OCI-LY3 (cell line): ENCODE results near the gene RAP1A.

ENCODE experiments used
- H2AFZ ChIP-seq: fragments of 200-600, 300-600 bp; shearing (Covaris generic); 2 replicates; pipeline ENCODE4 v1.6.0; 2014; ENCODE audit warnings: antibody characterized with exemption, low read depth, low read length
- H3K27ac ChIP-seq: fragments of 200-600, 300-600 bp; sonication (generic); 2 replicates; pipeline ENCODE4 v1.5.1; 2014; ENCODE audit warnings: mild to moderate bottlenecking, low read length, moderate library complexity, mixed read lengths
- H3K27me3 ChIP-seq: fragments of 200-600, 300-600 bp; sonication (generic); 2 replicates; pipeline ENCODE4 v1.6.1; 2014; ENCODE audit warnings: low read depth, low read length, mixed read lengths
- H3K36me3 ChIP-seq: fragments of 200-600, 300-600 bp; sonication (generic); replicated peaks from 2 replicates; pipeline ENCODE3; 2014; ENCODE audit warnings: low read depth, low read length, mixed read lengths
- H3K4me1 ChIP-seq: fragments of 300-600, 200-600 bp; sonication (generic); 2 replicates; pipeline ENCODE4 v1.6.1; 2014; ENCODE audit warnings: low read length, mixed read lengths
- H3K4me2 ChIP-seq: fragments of 200-600, 300-600 bp; sonication (generic); 2 replicates; pipeline ENCODE4 v1.6.1; 2014; ENCODE audit warnings: low read length, mixed read lengths
- H3K4me3 ChIP-seq: fragments of 300-600, 200-600 bp; sonication (generic); 2 replicates; pipeline ENCODE4 v1.5.1; 2014; ENCODE audit warnings: antibody characterized with exemption, mild to moderate bottlenecking, low read length, moderate library complexity
- H3K79me2 ChIP-seq: fragments of 300-600, 200-600 bp; shearing (Covaris generic); 2 replicates; pipeline ENCODE4 v1.6.1; 2014; ENCODE audit warnings: mild to moderate bottlenecking, low read length, mixed read lengths
- H3K9ac ChIP-seq: fragments of 300-600, 200-600 bp; shearing (Covaris generic); 2 replicates; pipeline ENCODE4 v1.6.0; 2014; ENCODE audit warnings: mild to moderate bottlenecking, low read length, moderate library complexity
- H3K9me3 ChIP-seq: fragments of 200-600, 300-600 bp; shearing (Covaris generic); 2 replicates; pipeline ENCODE4 v1.6.1; 2014; ENCODE audit warnings: low read length, mixed read lengths; ENCODE audit not compliant: insufficient read depth
- H4K20me1 ChIP-seq: fragments of 200-600, 300-600 bp; sonication (generic); 2 replicates; pipeline ENCODE4 v1.6.1; 2016; ENCODE audit warnings: low read length, mixed read lengths; ENCODE audit not compliant: insufficient read depth
- CTCF ChIP-seq: fragments of 200-600, 300-600 bp; sonication (generic); IDR thresholded peaks from 2 replicates; pipeline ENCODE4 v1.5.1; 2014; ENCODE audit warnings: antibody characterized with exemption, low read length, low read depth
- EZH2phosphoT487 ChIP-seq: fragments of 200-600 bp; shearing (Covaris generic); IDR thresholded peaks from 2 replicates; pipeline ENCODE4 v1.6.1; 2018; ENCODE audit warnings: antibody characterized with exemption, mixed run types, low read depth

The RAP1A gene

GRCh38 chr1:111644506-111644905 is 24.9 kb downstream of the RAP1A start:
- H3K4me2 ChIP-seq: no peak overlapping the region
- TF ChIP-seq CTCF (no peak), EZH2phosphoT487 (no peak)
- H2AFZ ChIP-seq: no peak overlapping the region
- H4K20me1 ChIP-seq: peaks cover 89% of the 10 kb centered on the region
- H3K9me3 ChIP-seq: no peaks in the 10 kb centered on the region
- H3K27me3 ChIP-seq: no peaks in the 10 kb centered on the region
- H3K79me2 ChIP-seq: peaks cover 100% of the 10 kb centered on the region
- no peak overlapping the region for H3K27ac ChIP-seq
- H3K9ac ChIP-seq: no peak overlapping the region
- H3K36me3 ChIP-seq: peaks cover 40% of the 10 kb centered on the region
- peaks cover 19% of the 10 kb centered on the region; the same call in 1 of the 2 replicates for H3K4me1 ChIP-seq
- H3K4me3 ChIP-seq: no peak overlapping the region

DNA sequence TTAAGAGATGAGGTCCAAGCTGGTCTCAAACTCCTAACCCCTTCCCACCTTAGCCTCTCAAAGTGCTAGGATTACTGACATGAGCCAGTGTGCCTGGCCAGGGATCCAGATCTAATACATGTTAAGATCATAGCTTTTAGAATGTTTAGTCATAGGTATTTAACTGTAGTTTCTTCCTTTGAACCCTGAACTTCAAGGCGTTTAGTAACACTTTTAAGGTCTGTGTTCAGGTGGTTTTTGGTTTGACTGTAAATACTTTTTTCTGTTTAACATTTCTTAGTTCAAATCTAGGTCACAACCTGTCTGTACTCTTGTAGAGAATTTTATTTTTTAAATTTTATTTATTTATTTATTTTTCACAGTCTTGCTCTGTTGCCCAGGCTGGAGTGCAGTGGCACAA is 28.1 kb downstream of the RAP1A start:
- H3K4me1 ChIP-seq: peaks cover 19% of the 10 kb centered on the region; the same call in 1 of the 2 replicates

GRCh38 chr1:111648806-111649205 is 29.2 kb downstream of the RAP1A start:
- peaks cover 93% of the 10 kb centered on the region for H4K20me1 ChIP-seq
- TF ChIP-seq EZH2phosphoT487 (no peak), CTCF (no peak)
- peaks cover 100% of the 10 kb centered on the region for H3K79me2 ChIP-seq
- no peak overlapping the region for H2AFZ ChIP-seq
- H3K9ac ChIP-seq: no peak overlapping the region
- no peak overlapping the region for H3K27ac ChIP-seq
- H3K4me1 ChIP-seq: peaks cover 28% of the 10 kb centered on the region
- H3K9me3 ChIP-seq: no peaks in the 10 kb centered on the region
- no peaks in the 10 kb centered on the region for H3K27me3 ChIP-seq
- no peak overlapping the region for H3K4me3 ChIP-seq
- no peak overlapping the region for H3K4me2 ChIP-seq
- H3K36me3 ChIP-seq: peaks cover 27% of the 10 kb centered on the region

More for the DNA sequence above, 28.1 kb downstream of the RAP1A start:
- H3K4me3 ChIP-seq: no peak overlapping the region
- H3K27ac ChIP-seq: no peak overlapping the region
- TF ChIP-seq EZH2phosphoT487 (no peak), CTCF (no peak)
- H3K4me2 ChIP-seq: no peak overlapping the region
- no peak overlapping the region for H3K9ac ChIP-seq
- H3K27me3 ChIP-seq: no peaks in the 10 kb centered on the region
- H4K20me1 ChIP-seq: peaks cover 93% of the 10 kb centered on the region
- H3K9me3 ChIP-seq: no peaks in the 10 kb centered on the region
- H3K79me2 ChIP-seq: peaks cover 100% of the 10 kb centered on the region
- H3K36me3 ChIP-seq: peaks cover 36% of the 10 kb centered on the region
- H2AFZ ChIP-seq: no peak overlapping the region

DNA sequence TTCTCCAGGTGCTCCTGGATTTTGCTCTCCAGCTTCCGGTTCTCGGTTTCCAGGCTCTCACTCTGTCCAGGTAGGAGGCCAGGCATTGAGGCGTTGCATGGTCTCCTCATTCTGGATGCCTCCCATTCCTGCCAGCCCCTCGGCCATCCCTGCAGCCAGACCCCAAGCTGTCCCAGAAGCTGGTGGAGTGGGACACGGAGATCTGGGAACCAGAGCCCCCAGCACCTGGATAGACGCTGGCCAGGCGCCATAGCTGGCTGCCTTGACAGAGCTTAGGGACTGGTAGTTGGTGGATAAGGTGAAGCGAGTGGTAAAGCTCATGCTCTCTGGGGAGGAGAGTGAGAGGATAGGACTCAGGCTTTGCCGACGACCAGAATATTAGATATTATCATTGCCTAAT is 29.6 kb downstream of the RAP1A start:
- H3K79me2 ChIP-seq: peaks cover 100% of the 10 kb centered on the region
- peaks cover 24% of the 10 kb centered on the region for H3K36me3 ChIP-seq
- no peak overlapping the region for H3K27ac ChIP-seq
- no peak overlapping the region for H3K4me3 ChIP-seq
- TF ChIP-seq CTCF: no peak
- TF ChIP-seq EZH2phosphoT487: no peak
- H3K4me2 ChIP-seq: no peak overlapping the region
- no peaks in the 10 kb centered on the region for H3K27me3 ChIP-seq
- H3K9ac ChIP-seq: no peak overlapping the region
- H4K20me1 ChIP-seq: peaks cover 93% of the 10 kb centered on the region
- H3K4me1 ChIP-seq: peaks cover 29% of the 10 kb centered on the region
- no peak overlapping the region for H2AFZ ChIP-seq
- no peaks in the 10 kb centered on the region for H3K9me3 ChIP-seq
